H1 (cell line): Measurements from ENCODE around the gene POGK. TPM values are rescaled to one million over a fixed set of nuclear protein-coding genes. Genes with fewer than 3 reads are reported as not detected.

Source experiments
- CTCF ChIA-PET: fragments of 300-600 bp; sonication (Branson Sonifier 250); formaldehyde crosslinking; loops from one replicate; lab custom pipeline; 2021; ENCODE audit not compliant: partially characterized antibody; lab: Charles Lee
- POLR2A ChIA-PET: fragments of 300-600 bp; sonication (Branson Sonifier 250); formaldehyde crosslinking; loops from one replicate; lab custom pipeline; 2021; ENCODE audit warnings: inconsistent platforms; ENCODE audit not compliant: partially characterized antibody; lab: Charles Lee
- DNase-seq, 2 experiments: peaks; one replicate each; pipeline versions ENCODE4 v3.0.0 to v3.0.0-alpha.2; 2010 to 2022; ENCODE audit warnings: low spot score in 2 of 2, low read depth in 1 of 2, mixed read lengths in 1 of 2
- FAIRE-seq: peaks from 2 replicates; lab custom pipeline; 2011; peaks lifted over from hg19 to GRCh38; lab: Jason Lieb, UNC
- H2AFZ ChIP-seq: 2 replicates; pipeline ENCODE4 v1.8.1; 2012; ENCODE audit warnings: low read length, inconsistent platforms
- H2AK5ac ChIP-seq: 2 replicates; pipeline ENCODE4 v1.6.1; 2013; ENCODE audit warnings: low read depth, low read length
- H2BK120ac ChIP-seq: replicated peaks from 2 replicates; pipeline ENCODE3; 2013; ENCODE audit warnings: low read depth, low read length, inconsistent platforms
- H2BK12ac ChIP-seq: 2 replicates; pipeline ENCODE4 v1.6.1; 2013; ENCODE audit warnings: low read depth, low read length
- H2BK15ac ChIP-seq: 2 replicates; pipeline ENCODE4 v1.6.1; 2013; ENCODE audit warnings: low read length
- H2BK20ac ChIP-seq: 2 replicates; pipeline ENCODE4 v1.6.1; 2013; ENCODE audit warnings: low read length
- H2BK5ac ChIP-seq: 2 replicates; pipeline ENCODE4 v1.6.1; 2013; ENCODE audit warnings: low read depth, low read length
- H3K14ac ChIP-seq: 2 replicates; pipeline ENCODE4 v1.6.1; 2013; ENCODE audit warnings: inconsistent platforms; ENCODE audit not compliant: insufficient read length
- H3K18ac ChIP-seq: 2 replicates; pipeline ENCODE4 v1.6.1; 2013; ENCODE audit warnings: low read length; ENCODE audit errors: extremely low read depth
- H3K23ac ChIP-seq: 2 replicates; pipeline ENCODE4 v1.6.1; 2013; ENCODE audit warnings: inconsistent platforms; ENCODE audit not compliant: insufficient read length
- H3K23me2 ChIP-seq: 2 replicates; pipeline ENCODE4 v1.6.1; 2013; ENCODE audit warnings: low read depth, low read length
- H3K27ac ChIP-seq: 2 replicates; pipeline ENCODE4 v1.6.1; 2011; ENCODE audit warnings: low read depth, low read length, inconsistent platforms
- H3K27me3 ChIP-seq, 4 experiments: replicated peaks in 1 of 4; 1 replicate in 1 of 4; 2 replicates in 3 of 4; pipeline versions ENCODE4 v1.6.1 to v1.8.1; 2011 to 2013; ENCODE audit warnings: low read length in 3 of 4, mild to moderate bottlenecking in 3 of 4, inconsistent platforms in 2 of 4, mixed read lengths in 2 of 4, moderate library complexity in 1 of 4; ENCODE audit not compliant: control insufficient read depth in 3 of 4, insufficient read depth in 3 of 4; ENCODE audit errors: extremely low read depth in 1 of 4
- H3K36me3 ChIP-seq, 4 experiments: 2 replicates each; pipeline versions ENCODE4 v1.6.1 to v1.8.1; 2011 to 2013; ENCODE audit warnings: mild to moderate bottlenecking in 4 of 4, low read length in 3 of 4, moderate library complexity in 2 of 4, control low read depth in 1 of 4, inconsistent platforms in 1 of 4; ENCODE audit not compliant: insufficient read depth in 4 of 4, control insufficient read depth in 2 of 4
- H3K4ac ChIP-seq: replicated peaks from 2 replicates; pipeline ENCODE3; 2013; ENCODE audit warnings: low read length, low read depth, mixed read lengths, inconsistent platforms; ENCODE audit not compliant: insufficient read length
- H3K4me1 ChIP-seq, 4 experiments: replicated peaks in 1 of 4; 1 replicate in 1 of 4; 2 replicates in 3 of 4; pipeline versions ENCODE4 v1.6.1 to v1.8.1; 2011 to 2013; ENCODE audit warnings: low read length in 3 of 4, inconsistent platforms in 2 of 4, mixed read lengths in 1 of 4; ENCODE audit not compliant: insufficient read depth in 4 of 4, control insufficient read depth in 3 of 4
- H3K4me2 ChIP-seq, 2 experiments: 2 replicates each; pipeline versions ENCODE4 v1.6.1 to v1.8.1; 2011 to 2013; ENCODE audit warnings: low read depth in 2 of 2, low read length in 2 of 2, control low read depth in 1 of 2, inconsistent platforms in 1 of 2, mild to moderate bottlenecking in 1 of 2; ENCODE audit not compliant: insufficient read depth in 1 of 2
- H3K4me3 ChIP-seq, 4 experiments: fragments of 200-600, 300-600 bp in 1 of 4; sonication (generic), shearing (Covaris generic), sonication (Bioruptor Twin) in 1 of 4; 2 replicates each; pipeline versions ENCODE4 v1.5.1 to v1.8.1; 2011 to 2016; ENCODE audit warnings: low read length in 4 of 4, low read depth in 3 of 4, control low read depth in 2 of 4, inconsistent platforms in 2 of 4, mild to moderate bottlenecking in 2 of 4, mixed read lengths in 1 of 4, moderate library complexity in 1 of 4; ENCODE audit not compliant: insufficient read depth in 2 of 4; ENCODE audit errors: extremely low read depth in 1 of 4
- H3K56ac ChIP-seq: replicated peaks from 2 replicates; pipeline ENCODE3; 2013; ENCODE audit warnings: low read depth, mild to moderate bottlenecking, mixed read lengths, low read length, inconsistent platforms; ENCODE audit not compliant: insufficient read length
- H3K79me1 ChIP-seq: 2 replicates; pipeline ENCODE4 v1.6.1; 2013; ENCODE audit warnings: low read depth, low read length, control low read depth
- H3K79me2 ChIP-seq, 2 experiments: 2 replicates each; pipeline versions ENCODE4 v1.6.1 to v1.8.1; 2012 to 2013; ENCODE audit warnings: low read length in 2 of 2, mild to moderate bottlenecking in 2 of 2, inconsistent platforms in 1 of 2; ENCODE audit not compliant: insufficient read depth in 2 of 2, control insufficient read depth in 1 of 2
- H3K9ac ChIP-seq, 4 experiments: replicated peaks in 1 of 4; 1 replicate in 1 of 4; 2 replicates in 3 of 4; pipeline versions ENCODE4 v1.6.1 to v1.8.1; 2011 to 2013; ENCODE audit warnings: low read depth in 3 of 4, low read length in 3 of 4, control low read depth in 2 of 4, mild to moderate bottlenecking in 2 of 4, moderate library complexity in 2 of 4, inconsistent platforms in 1 of 4; ENCODE audit errors: extremely low read depth in 1 of 4
- H3K9me3 ChIP-seq, 2 experiments: 2 replicates each; pipeline versions ENCODE4 v1.6.1 to v1.8.1; 2012 to 2013; ENCODE audit warnings: mild to moderate bottlenecking in 2 of 2, moderate library complexity in 2 of 2, control low read depth in 1 of 2, inconsistent platforms in 1 of 2, low read depth in 1 of 2, low read length in 1 of 2, mixed read lengths in 1 of 2; ENCODE audit not compliant: insufficient read depth in 2 of 2
- H4K20me1 ChIP-seq, 2 experiments: replicated peaks in 1 of 2; 2 replicates each; pipeline versions ENCODE3 to v1.8.1; 2011 to 2013; ENCODE audit warnings: inconsistent platforms in 2 of 2, low read length in 2 of 2, mild to moderate bottlenecking in 1 of 2; ENCODE audit not compliant: insufficient read depth in 2 of 2, control insufficient read depth in 1 of 2
- H4K5ac ChIP-seq: 2 replicates; pipeline ENCODE4 v1.6.1; 2013; ENCODE audit warnings: low read length, low read depth, mixed read lengths, inconsistent platforms; ENCODE audit not compliant: insufficient read length
- H4K8ac ChIP-seq: 2 replicates; pipeline ENCODE4 v1.8.0; 2013; ENCODE audit warnings: mild to moderate bottlenecking, moderate library complexity, low read length, inconsistent platforms; ENCODE audit not compliant: insufficient read depth; ENCODE audit errors: extremely low read depth
- H4K91ac ChIP-seq: replicated peaks from 2 replicates; pipeline ENCODE3; 2013; ENCODE audit warnings: low read length, mixed read lengths, inconsistent platforms; ENCODE audit not compliant: insufficient read length
- ATF2 ChIP-seq: IDR thresholded peaks from 2 replicates; pipeline ENCODE4 v1.6.1; 2012; ENCODE audit warnings: low read length, inconsistent platforms
- BRCA1 ChIP-seq: IDR thresholded peaks from 2 replicates; pipeline ENCODE4 v1.6.1; 2012; ENCODE audit warnings: low read depth, low read length, improper control_type of control experiment
- FOSL1 ChIP-seq: IDR thresholded peaks from 2 replicates; pipeline ENCODE4 v1.6.1; 2011; ENCODE audit warnings: mild to moderate bottlenecking, low read depth, low read length, moderate library complexity; ENCODE audit not compliant: insufficient read depth
- HDAC2 ChIP-seq, 2 experiments: fragments of 300-600 bp in 1 of 2; sonication (generic) in 1 of 2; IDR thresholded peaks; 2 replicates each; pipeline ENCODE4 v1.6.1; 2011 to 2012; ENCODE audit warnings: low read depth in 2 of 2, low read length in 2 of 2, mild to moderate bottlenecking in 2 of 2, moderate library complexity in 2 of 2, borderline replicate concordance in 1 of 2, inconsistent platforms in 1 of 2
- MAFK ChIP-seq: IDR thresholded peaks from 2 replicates; pipeline ENCODE4 v1.6.1; 2012; ENCODE audit warnings: low read depth, mild to moderate bottlenecking, improper control_type of control experiment, low read length
- SIN3A ChIP-seq, 2 experiments: IDR thresholded peaks in 1 of 2; conservative IDR thresholded peaks in 1 of 2; 2 replicates each; pipeline ENCODE4 v1.6.1; 2011 to 2012; ENCODE audit warnings: low read length in 2 of 2, improper control_type of control experiment in 1 of 2, low read depth in 1 of 2, mild to moderate bottlenecking in 1 of 2
- SIRT6 ChIP-seq: IDR thresholded peaks from one replicate; pipeline ENCODE4 v1.7.1; 2012; ENCODE audit warnings: low read length, inconsistent platforms
- SP2 ChIP-seq: IDR thresholded peaks from 2 replicates; pipeline ENCODE4 v1.6.1; 2012; ENCODE audit warnings: mild to moderate bottlenecking, low read length, inconsistent platforms
- TAF7 ChIP-seq: optimal IDR thresholded peaks from 2 replicates; pipeline ENCODE3; 2011; ENCODE audit warnings: low read depth, mild to moderate bottlenecking, inconsistent platforms, low read length, moderate library complexity, borderline replicate concordance
- TBP ChIP-seq: IDR thresholded peaks from 2 replicates; pipeline ENCODE4 v1.6.1; 2011; ENCODE audit warnings: low read depth, low read length, improper control_type of control experiment
- TCF12 ChIP-seq: IDR thresholded peaks from 2 replicates; pipeline ENCODE4 v1.6.1; 2011; ENCODE audit warnings: low read depth, mild to moderate bottlenecking, low read length
- WGBS, 2 experiments: shearing (Covaris generic) in 1 of 2; methylation state at CpG; one replicate each; pipeline versions ENCODE4 v1.1.6 to v1.1.7; 2013 to 2015; ENCODE audit warnings: low lambda C conversion rate in 2 of 2, mixed read lengths in 2 of 2, inconsistent platforms in 1 of 2, low coverage in 1 of 2, missing lambda C conversion rate in 1 of 2; ENCODE audit not compliant: insufficient replicate concordance in 2 of 2, insufficient coverage in 1 of 2, insufficient read length in 1 of 2; ENCODE audit errors: extremely low coverage in 1 of 2, missing lambda C conversion rate in 1 of 2; 5-methylcytosine and 5-hydroxymethylcytosine counted together
- polyA plus RNA-seq, 7 experiments: library from polyadenylated mRNA; depleted of rRNA in 3 of 7; stranded (reverse) in 5 of 7; unstranded in 2 of 7; fragments of >200 nt in 5 of 7; fragments of 200-250 nt in 2 of 7; gene quantifications; 1 replicate in 5 of 7; 2 replicates in 1 of 7; 4 replicates in 1 of 7; pipeline versions ENCODE4 v1.2.1 to v1.2.3, GENCODE V29; 2011 to 2013; ENCODE audit warnings: missing spikeins in 2 of 7, mixed read lengths in 2 of 7
- total RNA-seq: library from RNA; stranded (reverse); fragmentation: NEBNext Ultra II Directional; extraction: Animal tissue kit (Norgen Biotek cat#: 25700); gene quantifications from 2 replicates; pipeline ENCODE4 v1.2.1, GENCODE V29; 2021

Gene POGK
- total and polyA plus RNA-seq, 2 of the 8 experiments (the other 6 are each of a cell fraction or from before 2014, with no cell fraction given), result 16.9 to 40.3 TPM

GRCh38 chr1:166888373-166889111 is 49.3 kb downstream of the POGK start:
- Histone ChIP-seq H2AK5ac (no peak overlapping the region), H3K14ac (no peak overlapping the region), H2BK12ac (no peak overlapping the region), H3K4me1 (0 out of 7 replicates have a peak, but pooled peaks cover 0 to 3% (median 0%) of the 10 kb centered on the region in 4 experiments), H2BK20ac (no peak overlapping the region), H2BK15ac (no peak overlapping the region), H2BK5ac (no peak overlapping the region), H3K56ac (no peak overlapping the region), H3K79me1 (no peaks in the 10 kb centered on the region), H4K20me1 (no peaks in the 10 kb centered on the region), H3K27me3 (peaks cover 1 to 10% (median 8%) of the 10 kb centered on the region in 4 experiments), H3K4me2 (no peak overlapping the region), H4K5ac (no peak overlapping the region), H3K4ac (no peak overlapping the region), H4K8ac (no peak overlapping the region), H3K36me3 (no peaks in the 10 kb centered on the region), H3K23me2 (peaks cover 1% of the 10 kb centered on the region; the same call in 1 of the 2 replicates), H3K27ac (no peak overlapping the region), H3K23ac (no peak overlapping the region), H3K4me3 (no peak overlapping the region), H2AFZ (no peak overlapping the region), H3K79me2 (no peaks in the 10 kb centered on the region), H2BK120ac (no peak overlapping the region), H4K91ac (no peak overlapping the region), H3K18ac (no peak overlapping the region), H3K9me3 (no peaks in the 10 kb centered on the region), H3K9ac (no peak overlapping the region)
- FAIRE-seq, result no peak
- CTCF ChIA-PET, result interaction anchor here (13.4 kb wide), 2 partner anchors 21 to 170 kb away, joined by 152 to 305 read pairs; no protein-coding TSS in a partner anchor
- POLR2A ChIA-PET, result no interaction called here
- 80% methylated on average over 4 of the region's 4 CpGs; no CpG with 5 or more reads in 1 of the 2 experiments for WGBS, 2 experiments
- no peak for DNase-seq
- TF ChIP-seq TCF12 (no peak), SP2 (no peak), SIN3A (conservative IDR thresholded peaks at IDR 0.05 in 1 of 2, IDR thresholded peaks at IDR 0.05 in 1 of 2; ENCODE audit: low read depth in 1 of 2, low read length in 2 of 2) (no peak), ATF2 (no peak), TAF7 (no peak), BRCA1 (no peak), MAFK (no peak), TBP (no peak), HDAC2 (IDR thresholded peaks at IDR 0.05; ENCODE audit: borderline replicate concordance in 1 of 2, low read depth in 2 of 2, low read length in 2 of 2) (no peak), FOSL1 (no peak), SIRT6 (no peak)
